ENCODE data around the gene SMARCD3.

SMARCD3 gene

DNA sequence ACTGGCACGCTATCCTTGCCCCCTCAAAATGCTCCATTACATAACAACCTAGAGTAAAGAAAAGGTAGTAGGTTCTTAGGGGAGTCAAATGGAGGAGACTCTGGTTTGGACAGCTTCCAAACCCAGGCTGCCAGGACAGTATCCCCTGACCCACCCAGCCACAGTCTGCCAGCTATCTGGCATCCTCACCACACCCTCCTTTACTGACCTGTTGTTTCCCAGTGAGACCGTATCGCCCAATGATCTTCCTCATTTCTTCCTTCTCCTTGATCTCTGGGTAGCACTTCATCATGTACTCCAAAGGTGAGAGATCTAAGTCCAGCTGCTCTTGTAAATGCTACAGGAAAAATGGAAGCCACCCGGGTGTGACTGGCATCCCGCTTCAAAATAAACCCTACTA, 33.1 kb downstream of the SMARCD3 start:
- TF ChIP-seq REST (IDR thresholded peaks at IDR 0.05; ENCODE audit: insufficient replicate concordance, low read depth): no peak
- TF ChIP-seq, protein P1, sequence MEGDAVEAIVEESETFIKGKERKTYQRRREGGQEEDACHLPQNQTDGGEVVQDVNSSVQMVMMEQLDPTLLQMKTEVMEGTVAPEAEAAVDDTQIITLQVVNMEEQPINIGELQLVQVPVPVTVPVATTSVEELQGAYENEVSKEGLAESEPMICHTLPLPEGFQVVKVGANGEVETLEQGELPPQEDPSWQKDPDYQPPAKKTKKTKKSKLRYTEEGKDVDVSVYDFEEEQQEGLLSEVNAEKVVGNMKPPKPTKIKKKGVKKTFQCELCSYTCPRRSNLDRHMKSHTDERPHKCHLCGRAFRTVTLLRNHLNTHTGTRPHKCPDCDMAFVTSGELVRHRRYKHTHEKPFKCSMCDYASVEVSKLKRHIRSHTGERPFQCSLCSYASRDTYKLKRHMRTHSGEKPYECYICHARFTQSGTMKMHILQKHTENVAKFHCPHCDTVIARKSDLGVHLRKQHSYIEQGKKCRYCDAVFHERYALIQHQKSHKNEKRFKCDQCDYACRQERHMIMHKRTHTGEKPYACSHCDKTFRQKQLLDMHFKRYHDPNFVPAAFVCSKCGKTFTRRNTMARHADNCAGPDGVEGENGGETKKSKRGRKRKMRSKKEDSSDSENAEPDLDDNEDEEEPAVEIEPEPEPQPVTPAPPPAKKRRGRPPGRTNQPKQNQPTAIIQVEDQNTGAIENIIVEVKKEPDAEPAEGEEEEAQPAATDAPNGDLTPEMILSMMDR (IDR thresholded peaks at IDR 0.05; ENCODE audit: insufficient read depth, low read length): no peak
- no peak for TF ChIP-seq GABPA (IDR thresholded peaks at IDR 0.05; ENCODE audit: low read depth)
- no peak for TF ChIP-seq SPI1 (IDR thresholded peaks at IDR 0.05; ENCODE audit: borderline replicate concordance, low read depth)
- TF ChIP-seq POLR2AphosphoS5 (IDR thresholded peaks at IDR 0.05; ENCODE audit: low read depth): no peak
- Histone ChIP-seq H3K4me3 (replicated peaks; ENCODE audit: insufficient read depth, low read length) (no peak overlapping the region), H3K27me3 (ENCODE audit: insufficient read depth, poor library complexity, severe bottlenecking) (no peaks in the 10 kb centered on the region), H3K27ac (replicated peaks) (no peak overlapping the region)
- no peak for DNase-seq (ENCODE audit: low read depth in 1 of 2, low spot score in 1 of 2)

DNA sequence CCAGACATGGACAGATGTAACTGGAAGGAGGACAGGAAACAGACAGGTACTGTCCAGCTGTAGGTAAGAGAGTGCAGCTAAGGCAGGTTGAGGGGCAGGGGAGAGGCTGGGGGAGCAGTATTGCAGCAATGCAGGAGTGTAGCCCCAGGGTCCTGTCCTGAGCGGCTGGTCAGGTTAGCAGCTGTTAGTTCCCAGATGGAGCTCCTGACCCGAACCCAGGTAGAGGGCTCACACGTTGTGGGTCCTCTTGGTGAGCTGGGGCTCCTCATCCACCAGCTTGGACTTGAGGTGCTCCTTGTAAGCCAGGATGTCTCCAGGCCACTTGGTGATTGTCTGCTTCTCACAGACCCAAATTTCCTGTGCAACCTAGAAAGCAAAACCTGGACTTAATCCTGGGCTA, 34.7 kb downstream of the SMARCD3 start:
- H3K27me3 ChIP-seq (ENCODE audit: insufficient read depth, poor library complexity, severe bottlenecking): no peaks in the 10 kb centered on the region
- no peak for DNase-seq (ENCODE audit: low read depth in 1 of 2, low spot score in 1 of 2)
- no peak overlapping the region for H3K4me3 ChIP-seq (replicated peaks; ENCODE audit: insufficient read depth, low read length)
- TF ChIP-seq, protein P1 (IDR thresholded peaks at IDR 0.05; ENCODE audit: insufficient read depth, low read length): no peak
- no peak for TF ChIP-seq GABPA (IDR thresholded peaks at IDR 0.05; ENCODE audit: low read depth)
- TF ChIP-seq POLR2AphosphoS5 (IDR thresholded peaks at IDR 0.05; ENCODE audit: low read depth): no peak
- no peak overlapping the region for H3K27ac ChIP-seq (replicated peaks)

DNA sequence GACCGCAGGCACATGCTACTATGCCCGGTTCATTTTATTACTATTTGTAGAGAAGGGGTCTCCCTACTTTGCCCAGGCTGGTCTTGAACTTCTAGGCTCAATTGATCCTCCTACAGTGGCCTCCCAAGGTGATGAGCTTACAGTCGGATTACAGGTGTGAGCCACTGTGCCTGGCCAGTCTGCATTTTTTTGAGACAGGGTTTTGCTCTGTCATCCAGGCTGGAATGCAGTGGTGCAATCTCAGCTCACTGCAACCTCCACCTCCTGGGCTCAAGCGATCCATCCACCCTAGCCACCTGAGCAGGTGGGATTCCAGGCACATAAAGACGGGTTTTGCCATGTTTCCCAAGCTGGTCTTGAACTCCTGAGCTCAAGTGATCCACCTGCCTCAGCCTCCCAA, 35.9 kb downstream of the SMARCD3 start:
- H3K27me3 ChIP-seq (ENCODE audit: insufficient read depth, poor library complexity, severe bottlenecking): no peaks in the 10 kb centered on the region
- no peak for TF ChIP-seq POLR2AphosphoS5 (IDR thresholded peaks at IDR 0.05; ENCODE audit: low read depth)
- no peak for TF ChIP-seq REST (IDR thresholded peaks at IDR 0.05; ENCODE audit: insufficient replicate concordance, low read depth)
- TF ChIP-seq, protein P1 (IDR thresholded peaks at IDR 0.05; ENCODE audit: insufficient read depth, low read length): no peak
- no peak for TF ChIP-seq GABPA (IDR thresholded peaks at IDR 0.05; ENCODE audit: low read depth)
- TF ChIP-seq SPI1 (IDR thresholded peaks at IDR 0.05; ENCODE audit: borderline replicate concordance, low read depth): no peak
- no peak for DNase-seq (ENCODE audit: low read depth in 1 of 2, low spot score in 1 of 2)
- H3K27ac ChIP-seq (replicated peaks): no peak overlapping the region
- no peak overlapping the region for H3K4me3 ChIP-seq (replicated peaks; ENCODE audit: insufficient read depth, low read length)

DNA sequence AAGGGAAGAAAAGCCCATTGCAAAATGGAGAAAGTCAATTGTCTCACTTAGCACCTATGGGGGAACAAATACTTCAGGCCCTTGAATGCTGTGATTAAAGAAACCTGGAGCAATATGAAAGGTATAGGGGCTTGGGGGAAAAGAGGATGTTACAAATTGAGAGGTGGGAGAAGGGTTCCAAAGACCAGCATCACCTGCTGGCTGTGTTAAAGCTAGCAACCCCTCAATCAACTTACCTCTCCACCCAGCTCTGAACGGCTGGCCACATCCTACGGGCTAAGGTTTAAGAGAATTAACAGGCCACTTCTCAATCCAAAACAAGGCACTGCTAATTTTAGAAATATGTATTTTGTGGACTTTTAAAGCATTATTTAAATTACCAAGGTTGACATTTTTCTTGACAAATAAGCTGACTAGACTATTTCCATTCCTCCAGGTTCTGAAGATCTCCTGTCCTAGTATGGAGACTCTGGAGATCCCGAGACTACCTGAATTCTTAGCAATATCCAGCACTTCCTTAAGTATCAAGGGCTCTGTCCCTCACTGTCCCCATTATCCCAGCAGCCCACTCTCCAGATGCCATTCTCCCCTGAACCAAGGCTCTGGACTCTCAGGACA, 37.2 kb downstream of the SMARCD3 start:
- DNase-seq (ENCODE audit: low read depth in 1 of 2, low spot score in 1 of 2): no peak
- no peak overlapping the region for H3K27ac ChIP-seq (replicated peaks)
- no peaks in the 10 kb centered on the region for H3K27me3 ChIP-seq (ENCODE audit: insufficient read depth, poor library complexity, severe bottlenecking)
- no peak overlapping the region for H3K4me3 ChIP-seq (replicated peaks; ENCODE audit: insufficient read depth, low read length)
- TF ChIP-seq SPI1 (IDR thresholded peaks at IDR 0.05; ENCODE audit: borderline replicate concordance, low read depth): no peak
- TF ChIP-seq, protein P1 (IDR thresholded peaks at IDR 0.05; ENCODE audit: insufficient read depth, low read length): no peak
- TF ChIP-seq REST (IDR thresholded peaks at IDR 0.05; ENCODE audit: insufficient replicate concordance, low read depth): no peak
- no peak for TF ChIP-seq GABPA (IDR thresholded peaks at IDR 0.05; ENCODE audit: low read depth)
- no peak for TF ChIP-seq POLR2AphosphoS5 (IDR thresholded peaks at IDR 0.05; ENCODE audit: low read depth)
